NCI-H69 (cell line): ENCODE measurements around the gene SPTBN1.
A peak's percentile ranks its signal among the peaks of the same experiment; 100 is the strongest.

Experiments
- DNase-seq: peaks from one replicate; lab custom pipeline; 2025; lab: John Stamatoyannopoulos, UW

SPTBN1 gene

DNA sequence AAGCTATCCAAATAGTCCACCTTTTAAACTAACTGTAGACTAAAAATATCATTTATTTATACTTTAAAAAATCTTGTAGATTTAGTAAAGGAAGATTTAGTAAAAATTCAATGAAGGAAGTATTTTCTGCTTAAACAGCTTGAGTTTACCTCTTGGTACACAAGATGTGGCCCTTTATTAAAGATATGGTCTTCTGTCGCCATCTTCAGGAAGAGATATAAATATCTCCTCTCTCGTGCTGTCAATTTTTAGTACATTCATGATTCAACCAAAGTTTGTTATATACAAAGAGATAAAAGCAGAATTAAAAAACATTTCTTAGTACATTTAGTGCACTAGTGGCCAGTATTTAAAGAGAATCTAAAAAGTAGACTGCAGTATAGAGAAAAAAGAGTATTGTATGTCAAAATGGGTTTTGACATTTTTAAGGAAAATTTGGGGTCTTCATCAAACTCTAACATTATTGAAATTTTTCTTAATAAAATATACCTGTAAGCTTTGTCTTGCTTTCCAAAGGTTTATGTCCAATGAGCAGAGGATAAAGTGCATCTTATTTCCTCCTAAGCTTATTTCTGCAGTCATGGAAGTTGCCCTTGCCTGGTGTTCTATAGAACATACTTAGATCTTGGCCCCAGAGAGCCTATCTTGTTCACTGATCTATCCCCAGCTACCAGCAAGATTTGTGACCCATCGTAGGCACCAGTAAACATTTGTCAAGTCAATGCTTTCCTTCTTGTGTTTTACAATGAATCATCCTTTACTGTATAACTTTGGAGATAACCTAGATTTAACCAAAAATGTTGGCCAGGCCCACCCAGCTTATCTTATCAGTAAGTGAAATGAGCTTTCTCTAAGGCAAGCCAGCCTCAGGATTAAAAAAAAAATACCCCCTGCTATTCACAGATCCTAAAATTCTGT lies 248.8 kb downstream of the SPTBN1 start:
- DNase-seq = peak; percentile 60

- DNase-seq = no peak
Measured at GRCh38 chr2:54706622-54707021, 250.5 kb downstream of the SPTBN1 start.

DNA sequence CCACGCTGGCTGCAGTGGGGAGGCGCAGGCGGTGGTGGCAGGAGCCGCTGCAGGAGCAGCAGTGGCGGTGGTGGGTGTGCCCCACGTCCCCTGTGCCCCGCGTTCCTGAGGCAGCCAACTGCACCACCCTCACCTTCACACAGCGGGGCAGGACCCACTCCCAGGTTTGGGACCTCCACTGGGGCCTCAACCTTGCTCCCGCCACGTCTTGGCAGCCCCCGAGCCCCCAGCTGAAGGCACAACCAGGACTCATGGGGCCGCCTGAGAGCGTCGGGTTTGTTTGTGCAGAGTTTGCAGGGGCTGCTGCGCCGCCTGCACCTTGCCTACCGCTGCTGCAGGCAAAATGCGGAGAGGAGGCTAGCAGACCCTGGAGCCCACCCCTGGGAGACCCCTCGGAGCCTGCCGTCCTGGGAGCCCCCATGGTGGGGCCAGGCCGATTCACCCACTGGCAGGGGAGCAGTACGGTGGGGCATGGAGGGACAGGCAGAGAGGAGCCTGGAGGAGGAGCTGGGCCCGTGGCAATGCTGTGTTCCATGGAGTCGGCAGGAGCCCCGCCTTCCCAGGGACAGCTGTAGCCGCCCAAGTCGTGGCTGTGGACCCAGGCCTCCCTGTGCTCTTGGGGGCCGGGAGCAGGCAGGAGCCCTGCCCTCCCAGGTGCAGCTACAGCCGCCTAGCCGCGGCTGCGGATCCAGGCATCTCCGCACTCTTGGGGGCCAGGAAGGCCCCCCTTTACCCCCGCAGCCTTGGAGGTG lies 252.6 kb downstream of the SPTBN1 start:
- DNase-seq = peak; percentile 55

DNA sequence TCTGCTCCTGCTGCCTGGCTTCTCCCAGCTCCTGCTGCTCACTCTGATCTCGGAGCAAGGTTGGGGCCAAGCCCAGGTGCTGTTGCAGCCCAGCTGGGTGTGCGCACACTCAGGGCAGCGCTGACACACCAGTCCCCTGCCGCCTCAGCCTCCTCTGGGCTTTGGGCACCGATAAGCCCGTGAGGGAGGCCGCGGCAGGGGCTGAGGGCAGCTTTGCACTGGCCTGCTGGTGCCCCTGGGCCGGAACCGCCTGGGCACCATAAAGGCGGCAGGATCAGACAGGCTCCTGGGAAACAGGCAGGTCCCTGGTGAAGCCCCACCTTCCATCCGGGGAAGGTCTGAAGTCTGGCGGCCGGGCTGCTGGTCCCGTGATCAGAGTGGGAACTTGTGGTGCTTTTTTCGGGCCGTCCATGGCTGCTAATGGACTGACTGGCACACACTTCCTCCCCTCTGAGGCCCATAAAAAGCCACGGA lies 253.2 kb downstream of the SPTBN1 start:
- no peak for DNase-seq

DNA sequence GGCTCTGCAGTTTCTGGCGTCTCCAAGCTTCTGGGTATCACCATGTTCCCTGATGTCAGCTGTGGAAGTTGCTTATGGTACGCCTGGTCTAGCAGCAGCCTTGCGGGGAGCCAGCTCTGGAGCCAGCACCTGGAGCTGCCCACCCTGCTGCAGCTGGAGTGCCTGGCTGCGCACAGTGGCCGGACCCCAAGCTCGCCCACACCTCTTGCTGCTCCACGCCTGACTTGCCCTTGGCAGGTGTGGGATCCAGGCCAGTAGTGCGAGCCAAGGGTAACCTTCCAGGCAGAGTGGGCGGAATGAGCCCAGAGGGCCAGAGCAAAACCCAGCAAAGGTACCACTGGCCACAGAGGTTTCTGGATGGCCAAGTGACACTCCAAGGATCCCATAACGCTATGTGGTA lies 254.1 kb downstream of the SPTBN1 start:
- DNase-seq = no peak

DNA sequence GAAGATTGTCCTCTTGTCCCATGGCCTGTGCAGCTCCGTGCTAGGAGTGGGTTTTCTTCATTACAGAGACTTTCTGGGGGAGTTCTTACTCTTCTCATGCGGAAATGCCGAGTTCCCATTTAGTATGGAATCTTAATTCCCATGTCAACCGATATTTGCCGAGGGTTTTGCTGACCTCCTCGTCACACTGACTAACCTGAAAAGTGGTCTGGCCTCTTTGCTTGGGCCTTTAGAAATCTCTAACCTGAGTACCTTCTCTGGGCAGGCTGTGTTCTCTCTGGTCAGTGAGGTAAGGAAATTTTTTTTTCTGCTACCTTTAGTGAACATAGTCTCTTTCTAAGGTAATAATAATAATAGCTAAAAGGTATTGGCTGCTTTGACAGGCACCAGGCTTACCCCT lies 256.4 kb downstream of the SPTBN1 start:
- DNase-seq = no peak

DNA sequence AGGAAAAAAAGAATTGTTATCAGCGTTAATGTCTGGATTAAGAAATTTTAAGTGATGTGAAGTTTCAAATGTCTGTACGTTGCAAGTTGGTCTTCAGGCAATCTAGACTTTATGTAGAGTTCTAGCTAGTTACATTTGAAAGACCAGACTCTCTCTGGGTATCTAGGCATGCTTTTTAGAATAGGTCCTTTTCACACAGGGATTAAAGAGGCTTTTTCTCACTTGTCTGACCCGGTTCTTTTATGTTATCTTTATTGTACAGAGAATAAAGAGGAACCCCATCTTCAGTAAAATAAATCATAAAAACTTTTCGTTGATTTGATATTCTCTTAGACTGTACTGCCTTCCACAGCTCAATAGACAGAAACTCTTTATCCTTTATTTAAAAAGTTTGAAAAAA lies 258.9 kb downstream of the SPTBN1 start:
- DNase-seq = no peak

DNA sequence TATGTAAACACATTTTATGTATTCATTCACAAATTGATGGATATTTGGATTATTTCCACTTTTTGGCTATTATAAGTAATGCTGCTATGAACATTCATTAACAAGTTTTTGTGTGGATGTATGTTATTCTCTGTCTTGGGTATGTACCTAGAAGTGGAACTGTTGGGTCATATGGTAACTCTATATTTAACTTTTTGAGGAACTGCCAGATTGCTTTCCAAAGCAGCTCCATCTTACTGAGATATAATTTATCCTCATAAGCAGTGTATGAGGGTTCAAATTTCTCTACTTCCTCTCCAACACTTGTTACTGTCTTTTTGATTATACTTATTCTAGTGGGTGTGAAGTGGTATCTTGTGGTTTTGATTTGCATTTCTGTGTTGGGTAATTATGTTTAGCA lies 260.2 kb downstream of the SPTBN1 start:
- DNase-seq = no peak

GRCh38 chr2:54720563-54720962 lies 264.4 kb downstream of the SPTBN1 start:
- DNase-seq = peak; percentile 3
